Left ventricle myocardium superior (tissue), 1 donor: Measurements from ENCODE around the gene TGFBR2. TPM values are rescaled to one million over a fixed set of nuclear protein-coding genes. Genes with fewer than 3 reads are reported as not detected.

ENCODE experiments used
- ATAC-seq: fragments of 200-7000 bp; cut with Tn5 transposase; one replicate; pipeline ENCODE4 v1.9.1; 2020; ENCODE audit warnings: mild to moderate bottlenecking, moderate library complexity
- DNase-seq: peaks from one replicate; pipeline ENCODE4 v3.0.0-alpha.2; 2020
- intact Hi-C: fragments of 100-400 bp; cut with micrococcal nuclease; formaldehyde crosslinking; loops from one replicate; pipeline ENCODE4 v1.11.0; 2022
- total RNA-seq: library from RNA; stranded (reverse); fragmentation: NEBNext Ultra II Directional; extraction: Animal tissue kit (Norgen Biotek cat#: 25700); gene quantifications from one replicate; pipeline ENCODE4 v1.2.1, GENCODE V29; 2021
- donor health status: DM: no; HTN: yes; CAD: no; lungs with severe emphysema.

Gene TGFBR2
- total RNA-seq, 1 donor from 2014 or later: 175 TPM

- intact Hi-C loops: no loop called here
- no peak for DNase-seq
- no peak for ATAC-seq
Measured at GRCh38 chr3:30646961-30647752, 40.8 kb downstream of the TGFBR2 start.

- DNase-seq: no peak
- intact Hi-C loops: no loop called here
- no peak for ATAC-seq
Measured at GRCh38 chr3:30648670-30649357, 42.4 kb downstream of the TGFBR2 start.

GRCh38 chr3:30649572-30650318 is 43.3 kb downstream of the TGFBR2 start:
- no peak for DNase-seq
- ATAC-seq: peak; percentile 51
- intact Hi-C loops: no loop called here

DNA sequence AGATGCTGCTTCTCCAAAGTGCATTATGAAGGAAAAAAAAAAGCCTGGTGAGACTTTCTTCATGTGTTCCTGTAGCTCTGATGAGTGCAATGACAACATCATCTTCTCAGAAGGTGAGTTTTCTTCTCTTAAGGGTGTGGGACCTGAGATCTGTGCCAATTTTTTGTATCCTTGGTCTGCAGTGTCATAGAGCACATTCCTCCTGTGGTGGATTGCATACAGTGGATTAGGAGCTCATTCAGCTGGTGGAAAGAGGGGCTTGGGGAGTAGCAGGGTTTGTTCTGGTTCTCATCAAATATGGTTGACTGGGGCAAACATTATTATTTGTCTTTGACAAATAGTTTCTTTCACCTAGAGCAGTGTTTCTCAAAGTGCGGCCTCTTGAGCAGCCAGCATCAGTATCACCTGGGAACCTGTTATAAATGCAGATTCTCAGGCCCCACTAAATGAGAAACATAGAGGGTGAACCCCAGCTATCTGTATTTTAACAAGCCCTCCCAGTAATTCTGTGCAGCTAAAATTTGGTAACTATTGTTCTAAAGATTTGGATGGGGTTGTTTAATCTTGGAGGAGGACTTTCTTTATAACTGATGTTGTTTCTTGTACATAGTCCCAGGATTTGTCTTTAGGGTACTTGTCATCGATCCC is 44.1 kb downstream of the TGFBR2 start:
- no peak for DNase-seq
- intact Hi-C loops: no loop called here
- ATAC-seq: no peak

- DNase-seq: no peak
- intact Hi-C loops: no loop called here
- ATAC-seq: no peak
Measured at GRCh38 chr3:30654269-30654668, 47.9 kb downstream of the TGFBR2 start.

GRCh38 chr3:30655187-30655812 is 48.9 kb downstream of the TGFBR2 start:
- ATAC-seq (no peak), DNase-seq (no peak)
- intact Hi-C loops: no loop called here

DNA sequence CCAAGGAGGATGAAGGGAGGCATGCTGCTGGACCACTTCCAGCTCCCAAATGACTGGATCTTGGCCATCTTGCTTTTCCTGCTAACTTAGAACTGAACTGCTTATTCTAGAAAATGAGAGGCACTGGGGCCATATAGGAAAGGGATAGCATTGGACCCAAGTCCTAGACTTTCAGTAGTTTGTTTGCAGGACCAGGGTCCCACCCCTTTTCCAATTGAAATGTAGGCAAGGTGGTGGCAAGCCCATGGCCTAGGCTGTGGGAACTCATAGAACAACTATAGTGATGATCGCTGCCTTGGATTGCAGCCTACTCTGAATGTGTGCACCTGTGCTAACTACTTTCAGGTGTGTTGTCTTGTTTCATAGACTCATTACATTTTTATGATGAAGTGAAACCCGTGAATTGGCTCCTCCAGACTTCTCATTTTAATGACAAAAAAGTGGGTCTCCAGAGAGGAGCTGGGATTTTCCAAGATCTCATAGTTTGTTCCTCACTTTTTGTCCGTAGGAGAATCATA is 50.3 kb downstream of the TGFBR2 start:
- ATAC-seq: no peak
- intact Hi-C loops: no loop called here
- DNase-seq: no peak

DNA sequence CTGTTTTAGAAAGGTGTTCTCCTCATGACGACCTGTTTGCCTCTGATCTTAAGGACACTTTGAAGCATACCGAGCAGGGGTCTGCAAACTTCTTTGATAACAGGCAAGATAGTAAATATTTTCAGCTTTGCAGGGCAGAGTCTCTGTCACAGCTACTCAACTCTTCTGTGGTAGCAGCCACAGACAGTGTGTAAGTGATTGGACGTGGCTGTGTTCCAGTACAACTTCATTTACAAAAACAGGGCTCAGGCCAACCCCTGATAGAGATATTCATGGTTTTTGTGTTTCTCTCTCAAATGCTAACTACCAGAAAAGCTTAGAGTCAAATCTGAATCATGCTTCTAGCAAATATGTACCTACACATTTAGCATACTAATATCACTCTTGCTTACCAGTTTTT is 51.5 kb downstream of the TGFBR2 start:
- no peak for DNase-seq
- intact Hi-C loops: no loop called here
- peak; percentile 50 for ATAC-seq

GRCh38 chr3:30658328-30659052 is 52.1 kb downstream of the TGFBR2 start:
- no peak for DNase-seq
- intact Hi-C loops: no loop called here
- peak; percentile 65 for ATAC-seq

- intact Hi-C loops: no loop called here
- ATAC-seq (peak; percentile 61), DNase-seq (no peak)
Measured at GRCh38 chr3:30659270-30660130, 53.1 kb downstream of the TGFBR2 start.

DNA sequence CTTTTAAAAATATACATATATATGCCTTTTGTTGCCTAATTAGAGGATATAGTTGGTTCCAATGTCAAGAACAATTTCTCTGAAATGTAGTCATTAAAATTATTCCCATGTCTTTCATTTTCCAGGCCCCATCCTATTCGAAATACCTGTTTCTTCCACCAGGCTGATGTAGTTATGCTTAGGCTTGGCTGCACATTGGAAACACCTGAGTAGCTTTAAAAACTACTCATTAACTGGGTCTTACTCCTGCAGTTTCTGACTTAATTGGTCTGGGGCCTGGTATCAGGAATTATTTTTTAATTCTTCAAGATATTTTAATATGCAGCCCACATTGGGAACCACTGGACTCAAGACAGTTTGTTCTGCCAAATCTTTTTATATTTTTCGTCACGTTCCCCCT is 53.7 kb downstream of the TGFBR2 start:
- intact Hi-C loops: no loop called here
- peak; percentile 18 for ATAC-seq

DNA sequence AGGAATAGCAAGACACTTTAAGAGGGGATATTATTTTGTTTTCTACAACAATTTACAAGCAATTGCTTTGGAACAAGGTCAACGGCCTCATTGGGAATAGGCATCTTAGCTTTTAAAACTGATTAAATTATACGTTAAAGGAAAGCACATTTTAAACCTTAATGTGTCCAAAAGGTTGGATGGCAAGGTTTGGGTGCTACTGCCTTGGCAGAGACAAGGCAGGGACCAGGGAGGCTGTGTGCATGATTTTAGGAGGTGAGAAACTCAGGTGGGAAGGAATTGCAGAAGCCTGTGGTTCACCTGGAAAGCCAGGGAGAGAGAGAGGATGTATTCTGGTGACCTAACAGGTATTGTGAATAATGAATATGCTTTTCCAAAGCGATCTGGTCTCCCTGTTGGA is 54.3 kb downstream of the TGFBR2 start:
- ATAC-seq: no peak
- intact Hi-C loops: no loop called here
- no peak for DNase-seq

More for the DNA sequence above, 53.7 kb downstream of the TGFBR2 start:
- no peak for DNase-seq

GRCh38 chr3:30661098-30661873 is 54.9 kb downstream of the TGFBR2 start:
- DNase-seq (no peak), ATAC-seq (no peak)
- intact Hi-C loops: no loop called here

GRCh38 chr3:30662836-30663235 is 56.4 kb downstream of the TGFBR2 start:
- intact Hi-C loops: no loop called here
- DNase-seq (no peak), ATAC-seq (no peak)

- ATAC-seq: no peak
- no peak for DNase-seq
- intact Hi-C loops: no loop called here
Measured at GRCh38 chr3:30663533-30664241, 57.3 kb downstream of the TGFBR2 start.

DNA sequence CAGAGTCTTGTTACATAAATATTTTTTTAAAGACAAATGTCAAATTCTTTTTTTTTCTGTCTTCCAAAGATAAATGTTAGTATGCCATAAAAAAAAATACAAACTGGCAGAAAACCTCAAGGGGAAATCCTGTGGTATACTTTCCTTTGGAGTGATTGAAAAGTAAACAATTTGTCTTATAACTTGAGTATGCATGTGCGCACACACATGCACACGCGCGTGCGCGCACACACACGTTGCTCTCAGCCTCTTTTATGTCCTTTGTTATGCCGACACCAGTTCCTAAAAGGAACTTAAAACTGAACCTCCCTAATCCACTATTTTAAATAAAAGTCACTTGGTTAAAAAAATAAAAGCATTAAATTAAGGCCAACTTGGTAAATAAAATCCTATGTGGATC is 58.1 kb downstream of the TGFBR2 start:
- ATAC-seq (no peak), DNase-seq (peak; percentile 43)
- intact Hi-C loops: no loop called here
